Stimulated activated naive B cell treated with anti-CD40 and anti-IgM and Interleukin-4, amounts not matched to agents 10 μg/mL and 1 μg/mL and 100 μg/mL, for 72 hours (primary cell): ENCODE results near the gene IGFBP4.

Experiments
- ATAC-seq, 2 donors: fragments of 150-1000 bp; cut with Tn5 transposase; replicated peaks; 2 replicates each; pipeline ENCODE4 v1.10.0; 2021; ENCODE audit warnings: moderate library complexity in 1 of 2
- DNase-seq: peaks from one replicate; pipeline ENCODE4 v3.0.0; 2021
- H3K27ac Mint-ChIP-seq: one replicate; pipeline ENCODE4 v1.8.0; 2022; ENCODE audit warnings: mild to moderate bottlenecking, mixed read lengths
- H3K27me3 Mint-ChIP-seq, 2 donors: one replicate each; pipeline ENCODE4 v1.8.0; 2022; ENCODE audit warnings: mixed read lengths in 2 of 2
- H3K36me3 Mint-ChIP-seq, 2 donors: one replicate each; pipeline ENCODE4 v1.8.0; 2022; ENCODE audit warnings: mixed read lengths in 2 of 2, mild to moderate bottlenecking in 1 of 2
- H3K4me1 Mint-ChIP-seq, 2 donors: one replicate each; pipeline ENCODE4 v1.8.0; 2022; ENCODE audit warnings: mixed read lengths in 2 of 2, mild to moderate bottlenecking in 1 of 2
- H3K4me3 Mint-ChIP-seq, 2 donors: one replicate each; pipeline ENCODE4 v1.8.0; 2022; ENCODE audit warnings: mild to moderate bottlenecking in 2 of 2, mixed read lengths in 2 of 2, moderate library complexity in 1 of 2
- H3K9me3 Mint-ChIP-seq, 2 donors: one replicate each; pipeline ENCODE4 v1.8.0; 2022; ENCODE audit warnings: mixed read lengths in 2 of 2, mild to moderate bottlenecking in 1 of 2

The IGFBP4 gene

GRCh38 chr17:40443988-40444899 is 994 bp downstream of the IGFBP4 start:
- H3K4me3 Mint-ChIP-seq: peak overlapping the region; percentile 55 to 56
- ATAC-seq: peak in 1 of 2 donors; percentile 2
- no peak for DNase-seq
- peak overlapping the region; percentile 85 for H3K27ac Mint-ChIP-seq
- peaks cover 34 to 59% of the 10 kb centered on the region in 2 donors for H3K4me1 Mint-ChIP-seq
- H3K9me3 Mint-ChIP-seq: no peaks in the 10 kb centered on the region
- no peaks in the 10 kb centered on the region for H3K36me3 Mint-ChIP-seq
- H3K27me3 Mint-ChIP-seq: no peaks in the 10 kb centered on the region

GRCh38 chr17:40445751-40446468 is 2.7 kb downstream of the IGFBP4 start:
- Mint-ChIP-seq H3K27me3 (no peaks in the 10 kb centered on the region), H3K4me3 (no peak overlapping the region), H3K36me3 (no peaks in the 10 kb centered on the region), H3K4me1 (peaks cover 35 to 63% of the 10 kb centered on the region in 2 donors), H3K27ac (no peak overlapping the region), H3K9me3 (no peaks in the 10 kb centered on the region)
- ATAC-seq (no peak), DNase-seq (no peak)

GRCh38 chr17:40447148-40447644 is 3.9 kb downstream of the IGFBP4 start:
- no peak overlapping the region for H3K27ac Mint-ChIP-seq
- H3K4me3 Mint-ChIP-seq: no peak overlapping the region

GRCh38 chr17:40447806-40448205 is 4.6 kb downstream of the IGFBP4 start:
- Mint-ChIP-seq H3K4me3 (no peak overlapping the region), H3K4me1 (peaks cover 34 to 61% of the 10 kb centered on the region in 2 donors), H3K9me3 (no peaks in the 10 kb centered on the region), H3K27ac (no peak overlapping the region), H3K36me3 (peaks cover 3 to 4% of the 10 kb centered on the region in 2 donors), H3K27me3 (no peaks in the 10 kb centered on the region)
- no peak for ATAC-seq
- no peak for DNase-seq

More at GRCh38 chr17:40447148-40447644, 3.9 kb downstream of the IGFBP4 start:
- DNase-seq: no peak
- ATAC-seq: no peak
- Mint-ChIP-seq H3K27me3 (no peaks in the 10 kb centered on the region), H3K36me3 (peaks cover under 1% of the 10 kb centered on the region in 2 donors), H3K9me3 (no peaks in the 10 kb centered on the region), H3K4me1 (peaks cover 35 to 61% of the 10 kb centered on the region in 2 donors)

- no peak for DNase-seq
- Mint-ChIP-seq H3K36me3 (peaks cover 3 to 4% of the 10 kb centered on the region in 2 donors), H3K27me3 (no peaks in the 10 kb centered on the region), H3K27ac (no peak overlapping the region), H3K4me1 (peaks cover 34 to 63% of the 10 kb centered on the region in 2 donors), H3K9me3 (no peaks in the 10 kb centered on the region), H3K4me3 (no peak overlapping the region)
- ATAC-seq: no peak
These were observed 5.0 kb downstream of the IGFBP4 start for GRCh38 chr17:40448213-40448638.

GRCh38 chr17:40448639-40449261 is 5.5 kb downstream of the IGFBP4 start:
- Mint-ChIP-seq H3K4me1 (peaks cover 34 to 61% of the 10 kb centered on the region in 2 donors), H3K27ac (no peak overlapping the region), H3K4me3 (no peak overlapping the region), H3K36me3 (peaks cover 6 to 7% of the 10 kb centered on the region in 2 donors), H3K27me3 (no peaks in the 10 kb centered on the region), H3K9me3 (no peaks in the 10 kb centered on the region)
- no peak for ATAC-seq
- no peak for DNase-seq

GRCh38 chr17:40450175-40450574 is 6.9 kb downstream of the IGFBP4 start:
- DNase-seq (no peak), ATAC-seq (peak in 1 of 2 donors; percentile 45)
- no peaks in the 10 kb centered on the region for H3K27me3 Mint-ChIP-seq
- H3K4me1 Mint-ChIP-seq: peaks cover 20 to 47% of the 10 kb centered on the region in 2 donors
- no peak overlapping the region for H3K27ac Mint-ChIP-seq
- no peaks in the 10 kb centered on the region for H3K9me3 Mint-ChIP-seq
- peaks cover 13 to 15% of the 10 kb centered on the region in 2 donors for H3K36me3 Mint-ChIP-seq
- no peak overlapping the region for H3K4me3 Mint-ChIP-seq

GRCh38 chr17:40451420-40451819 is 8.2 kb downstream of the IGFBP4 start:
- Mint-ChIP-seq H3K9me3 (no peaks in the 10 kb centered on the region), H3K27ac (no peak overlapping the region), H3K36me3 (peaks cover 17 to 19% of the 10 kb centered on the region in 2 donors), H3K4me3 (no peak overlapping the region), H3K27me3 (no peaks in the 10 kb centered on the region), H3K4me1 (peaks cover 16 to 40% of the 10 kb centered on the region in 2 donors)
- ATAC-seq (no peak), DNase-seq (no peak)

- ATAC-seq: peak; percentile 45 to 67
These were observed 9.1 kb downstream of the IGFBP4 start for GRCh38 chr17:40452216-40452787.

GRCh38 chr17:40452921-40453378 is 9.7 kb downstream of the IGFBP4 start:
- H3K4me3 Mint-ChIP-seq: no peak overlapping the region
- peaks cover 19 to 22% of the 10 kb centered on the region in 2 donors for H3K36me3 Mint-ChIP-seq
- ATAC-seq (no peak), DNase-seq (no peak)
- H3K27ac Mint-ChIP-seq: no peak overlapping the region
- H3K27me3 Mint-ChIP-seq: no peaks in the 10 kb centered on the region
- H3K4me1 Mint-ChIP-seq: peaks cover 13 to 28% of the 10 kb centered on the region in 2 donors
- H3K9me3 Mint-ChIP-seq: no peaks in the 10 kb centered on the region

More at GRCh38 chr17:40452216-40452787, 9.1 kb downstream of the IGFBP4 start:
- Mint-ChIP-seq H3K9me3 (no peaks in the 10 kb centered on the region), H3K27ac (peak overlapping the region; percentile 32), H3K4me1 (peaks cover 16 to 34% of the 10 kb centered on the region in 2 donors), H3K36me3 (peaks cover 19 to 22% of the 10 kb centered on the region in 2 donors), H3K27me3 (no peaks in the 10 kb centered on the region), H3K4me3 (no peak overlapping the region)
- no peak for DNase-seq

- H3K27ac Mint-ChIP-seq: peak overlapping the region; percentile 26
- H3K4me3 Mint-ChIP-seq: no peak overlapping the region
- no peaks in the 10 kb centered on the region for H3K27me3 Mint-ChIP-seq
- DNase-seq (no peak), ATAC-seq (no peak)
- H3K9me3 Mint-ChIP-seq: no peaks in the 10 kb centered on the region
- peaks cover 19 to 22% of the 10 kb centered on the region in 2 donors for H3K36me3 Mint-ChIP-seq
- H3K4me1 Mint-ChIP-seq: peaks cover 8 to 18% of the 10 kb centered on the region in 2 donors
These were observed 10.8 kb downstream of the IGFBP4 start for GRCh38 chr17:40453881-40454612.

- peaks cover 19 to 22% of the 10 kb centered on the region in 2 donors for H3K36me3 Mint-ChIP-seq
- peaks cover 8 to 17% of the 10 kb centered on the region in 2 donors for H3K4me1 Mint-ChIP-seq
- DNase-seq: no peak
- no peaks in the 10 kb centered on the region for H3K27me3 Mint-ChIP-seq
- H3K27ac Mint-ChIP-seq: peak overlapping the region; percentile 26
- ATAC-seq: no peak
- no peak overlapping the region for H3K4me3 Mint-ChIP-seq
- no peaks in the 10 kb centered on the region for H3K9me3 Mint-ChIP-seq
These were observed 11.4 kb downstream of the IGFBP4 start for GRCh38 chr17:40454613-40454995.

GRCh38 chr17:40456396-40456951 is 13.2 kb downstream of the IGFBP4 start:
- peaks cover 5 to 12% of the 10 kb centered on the region in 2 donors for H3K4me1 Mint-ChIP-seq
- H3K27ac Mint-ChIP-seq: no peak overlapping the region
- H3K4me3 Mint-ChIP-seq: no peak overlapping the region
- no peaks in the 10 kb centered on the region for H3K27me3 Mint-ChIP-seq
- ATAC-seq (no peak), DNase-seq (no peak)
- peaks cover 19 to 22% of the 10 kb centered on the region in 2 donors for H3K36me3 Mint-ChIP-seq
- no peaks in the 10 kb centered on the region for H3K9me3 Mint-ChIP-seq
